ENCODE measurements around the gene TTLL11.

Gene TTLL11

GRCh38 chr9:122099271-122099869 is 6.3 kb upstream of the TTLL11 start:
- DNase-seq (ENCODE audit: low read depth): peak; percentile 24
- no peak overlapping the region for H3K4me3 ChIP-seq (ENCODE audit: low read depth, low read length)
- TF ChIP-seq, protein P1, sequence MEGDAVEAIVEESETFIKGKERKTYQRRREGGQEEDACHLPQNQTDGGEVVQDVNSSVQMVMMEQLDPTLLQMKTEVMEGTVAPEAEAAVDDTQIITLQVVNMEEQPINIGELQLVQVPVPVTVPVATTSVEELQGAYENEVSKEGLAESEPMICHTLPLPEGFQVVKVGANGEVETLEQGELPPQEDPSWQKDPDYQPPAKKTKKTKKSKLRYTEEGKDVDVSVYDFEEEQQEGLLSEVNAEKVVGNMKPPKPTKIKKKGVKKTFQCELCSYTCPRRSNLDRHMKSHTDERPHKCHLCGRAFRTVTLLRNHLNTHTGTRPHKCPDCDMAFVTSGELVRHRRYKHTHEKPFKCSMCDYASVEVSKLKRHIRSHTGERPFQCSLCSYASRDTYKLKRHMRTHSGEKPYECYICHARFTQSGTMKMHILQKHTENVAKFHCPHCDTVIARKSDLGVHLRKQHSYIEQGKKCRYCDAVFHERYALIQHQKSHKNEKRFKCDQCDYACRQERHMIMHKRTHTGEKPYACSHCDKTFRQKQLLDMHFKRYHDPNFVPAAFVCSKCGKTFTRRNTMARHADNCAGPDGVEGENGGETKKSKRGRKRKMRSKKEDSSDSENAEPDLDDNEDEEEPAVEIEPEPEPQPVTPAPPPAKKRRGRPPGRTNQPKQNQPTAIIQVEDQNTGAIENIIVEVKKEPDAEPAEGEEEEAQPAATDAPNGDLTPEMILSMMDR (IDR thresholded peaks at IDR 0.05; ENCODE audit: low read depth, low read length, missing control alignments): peak; percentile 87

DNA sequence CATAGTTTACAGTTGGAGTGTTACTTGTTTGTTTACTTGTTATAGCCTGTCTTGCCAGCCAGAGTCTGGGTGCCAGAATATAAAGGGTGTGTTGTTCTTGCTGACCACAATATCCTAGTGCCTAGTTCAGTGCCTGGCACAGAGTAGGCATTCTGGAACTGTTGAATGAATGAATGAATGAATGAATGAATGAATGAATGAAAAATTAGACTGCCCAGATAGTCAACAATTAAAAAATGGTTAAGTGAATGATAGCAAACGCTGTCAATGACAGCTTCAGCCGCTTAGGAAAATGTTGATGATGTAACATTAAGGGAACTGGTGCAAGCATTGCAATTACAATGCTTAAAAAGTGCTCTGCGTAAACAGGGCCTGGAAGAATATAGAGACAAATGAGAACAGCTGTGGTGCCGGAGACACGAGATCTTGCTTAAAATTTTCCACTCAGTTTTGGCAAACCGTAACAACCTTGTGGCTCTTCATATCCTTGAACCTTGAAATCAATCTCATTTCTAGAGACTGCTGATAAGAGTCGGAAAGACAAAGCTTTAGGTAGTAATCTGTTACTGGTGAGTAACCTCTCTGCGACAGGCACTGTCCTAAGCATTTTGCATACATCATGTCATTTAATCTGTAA is 4.7 kb upstream of the TTLL11 start:
- TF ChIP-seq, protein P1 (IDR thresholded peaks at IDR 0.05; ENCODE audit: low read depth, low read length, missing control alignments): no peak
- no peak overlapping the region for H3K4me3 ChIP-seq (ENCODE audit: low read depth, low read length)
- DNase-seq (ENCODE audit: low read depth): no peak

GRCh38 chr9:122096620-122097415 is 3.7 kb upstream of the TTLL11 start:
- TF ChIP-seq, protein P1 (IDR thresholded peaks at IDR 0.05; ENCODE audit: low read depth, low read length, missing control alignments): no peak
- H3K4me3 ChIP-seq (ENCODE audit: low read depth, low read length): no peak overlapping the region
- no peak for DNase-seq (ENCODE audit: low read depth)

DNA sequence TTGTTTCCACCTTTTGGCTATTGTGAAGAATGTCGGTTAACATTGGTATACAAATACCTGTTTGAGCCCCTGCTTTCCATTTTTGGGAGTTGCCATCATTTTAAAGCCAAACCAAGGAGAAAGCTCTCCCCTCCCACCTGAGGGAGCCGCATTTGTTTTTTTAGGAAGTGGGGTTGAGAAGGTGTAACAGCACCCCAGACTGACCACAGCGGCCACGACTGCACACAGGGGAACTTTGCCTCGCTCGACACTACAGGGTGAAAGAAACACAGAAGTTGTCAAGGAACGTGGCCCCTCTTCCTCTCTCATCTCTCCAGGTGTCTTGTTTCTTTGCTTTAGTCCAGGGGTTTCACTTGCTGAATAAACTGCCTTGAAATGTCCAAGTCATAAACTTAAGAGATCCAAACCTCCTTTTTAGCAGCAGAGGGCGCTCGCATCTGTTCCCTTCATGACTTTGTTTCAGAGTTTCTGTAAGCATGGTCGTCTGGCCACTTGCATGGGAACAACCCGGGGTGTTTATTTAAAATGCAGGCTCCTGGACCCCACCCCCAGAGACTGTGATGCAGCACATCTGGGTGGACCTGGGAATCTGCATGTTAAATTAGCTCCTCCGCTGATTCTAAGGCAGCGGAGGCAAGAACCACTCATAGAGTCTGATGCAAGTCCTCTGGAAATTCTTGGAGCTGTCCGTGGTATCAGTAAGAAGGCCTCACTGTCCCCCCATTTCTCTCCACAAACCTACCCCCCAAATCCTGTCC is 2.1 kb upstream of the TTLL11 start:
- H3K4me3 ChIP-seq (ENCODE audit: low read depth, low read length): no peak overlapping the region
- DNase-seq (ENCODE audit: low read depth): peak; percentile 13
- TF ChIP-seq, protein P1 (IDR thresholded peaks at IDR 0.05; ENCODE audit: low read depth, low read length, missing control alignments): peak; percentile 73

GRCh38 chr9:122091682-122092592 is 1.2 kb downstream of the TTLL11 start:
- TF ChIP-seq, protein P1 (IDR thresholded peaks at IDR 0.05; ENCODE audit: low read depth, low read length, missing control alignments): no peak
- DNase-seq (ENCODE audit: low read depth): no peak
- H3K4me3 ChIP-seq (ENCODE audit: low read depth, low read length): peak overlapping the region; percentile 88

DNA sequence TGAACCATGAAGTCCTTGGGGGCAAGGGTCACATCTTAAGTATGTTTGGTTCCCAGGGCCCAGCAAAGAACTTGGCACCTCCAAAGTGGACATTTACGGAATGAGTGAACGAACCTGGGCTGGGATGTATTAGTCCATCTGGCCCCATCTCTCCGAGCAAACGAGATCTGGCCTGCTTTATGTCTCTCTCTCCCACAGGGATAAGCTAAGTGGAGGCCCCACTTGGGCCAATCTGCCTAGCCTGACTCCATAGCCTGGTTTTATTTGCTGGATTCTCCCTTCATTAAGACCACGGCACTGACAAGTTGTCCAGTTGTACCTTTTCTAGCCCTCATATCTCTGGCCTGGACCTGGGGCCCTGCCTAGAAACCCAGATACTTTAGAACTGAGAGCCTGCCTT is 2.1 kb downstream of the TTLL11 start:
- TF ChIP-seq, protein P1 (IDR thresholded peaks at IDR 0.05; ENCODE audit: low read depth, low read length, missing control alignments): no peak
- H3K4me3 ChIP-seq (ENCODE audit: low read depth, low read length): no peak overlapping the region
- DNase-seq (ENCODE audit: low read depth): no peak

All from GM12864 (cell line).